ENCODE measurements around the gene ADGRL4.

The ADGRL4 gene

GRCh38 chr1:78916986-78917385, 89.5 kb downstream of the ADGRL4 start:
- TF ChIP-seq, protein P1, sequence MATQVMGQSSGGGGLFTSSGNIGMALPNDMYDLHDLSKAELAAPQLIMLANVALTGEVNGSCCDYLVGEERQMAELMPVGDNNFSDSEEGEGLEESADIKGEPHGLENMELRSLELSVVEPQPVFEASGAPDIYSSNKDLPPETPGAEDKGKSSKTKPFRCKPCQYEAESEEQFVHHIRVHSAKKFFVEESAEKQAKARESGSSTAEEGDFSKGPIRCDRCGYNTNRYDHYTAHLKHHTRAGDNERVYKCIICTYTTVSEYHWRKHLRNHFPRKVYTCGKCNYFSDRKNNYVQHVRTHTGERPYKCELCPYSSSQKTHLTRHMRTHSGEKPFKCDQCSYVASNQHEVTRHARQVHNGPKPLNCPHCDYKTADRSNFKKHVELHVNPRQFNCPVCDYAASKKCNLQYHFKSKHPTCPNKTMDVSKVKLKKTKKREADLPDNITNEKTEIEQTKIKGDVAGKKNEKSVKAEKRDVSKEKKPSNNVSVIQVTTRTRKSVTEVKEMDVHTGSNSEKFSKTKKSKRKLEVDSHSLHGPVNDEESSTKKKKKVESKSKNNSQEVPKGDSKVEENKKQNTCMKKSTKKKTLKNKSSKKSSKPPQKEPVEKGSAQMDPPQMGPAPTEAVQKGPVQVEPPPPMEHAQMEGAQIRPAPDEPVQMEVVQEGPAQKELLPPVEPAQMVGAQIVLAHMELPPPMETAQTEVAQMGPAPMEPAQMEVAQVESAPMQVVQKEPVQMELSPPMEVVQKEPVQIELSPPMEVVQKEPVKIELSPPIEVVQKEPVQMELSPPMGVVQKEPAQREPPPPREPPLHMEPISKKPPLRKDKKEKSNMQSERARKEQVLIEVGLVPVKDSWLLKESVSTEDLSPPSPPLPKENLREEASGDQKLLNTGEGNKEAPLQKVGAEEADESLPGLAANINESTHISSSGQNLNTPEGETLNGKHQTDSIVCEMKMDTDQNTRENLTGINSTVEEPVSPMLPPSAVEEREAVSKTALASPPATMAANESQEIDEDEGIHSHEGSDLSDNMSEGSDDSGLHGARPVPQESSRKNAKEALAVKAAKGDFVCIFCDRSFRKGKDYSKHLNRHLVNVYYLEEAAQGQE (IDR thresholded peaks at IDR 0.05; ENCODE audit: insufficient replicate concordance, low read depth), result no peak
- no peak for TF ChIP-seq SPI1 (IDR thresholded peaks at IDR 0.05; ENCODE audit: borderline replicate concordance, low read depth)
- no peak for TF ChIP-seq POLR2AphosphoS5 (IDR thresholded peaks at IDR 0.05; ENCODE audit: low read depth)
- TF ChIP-seq CTCF (IDR thresholded peaks at IDR 0.05; ENCODE audit: insufficient read depth, low read length), result no peak
- no peak for TF ChIP-seq GABPA (IDR thresholded peaks at IDR 0.05; ENCODE audit: low read depth)
- H3K4me3 ChIP-seq (replicated peaks; ENCODE audit: insufficient read depth, low read length), result no peak overlapping the region
- no peak overlapping the region for H3K27ac ChIP-seq (replicated peaks)
- no peak for DNase-seq (ENCODE audit: low read depth in 1 of 2, low spot score in 1 of 2)
- H3K27me3 ChIP-seq (ENCODE audit: insufficient read depth, poor library complexity, severe bottlenecking), result no peaks in the 10 kb centered on the region

DNA sequence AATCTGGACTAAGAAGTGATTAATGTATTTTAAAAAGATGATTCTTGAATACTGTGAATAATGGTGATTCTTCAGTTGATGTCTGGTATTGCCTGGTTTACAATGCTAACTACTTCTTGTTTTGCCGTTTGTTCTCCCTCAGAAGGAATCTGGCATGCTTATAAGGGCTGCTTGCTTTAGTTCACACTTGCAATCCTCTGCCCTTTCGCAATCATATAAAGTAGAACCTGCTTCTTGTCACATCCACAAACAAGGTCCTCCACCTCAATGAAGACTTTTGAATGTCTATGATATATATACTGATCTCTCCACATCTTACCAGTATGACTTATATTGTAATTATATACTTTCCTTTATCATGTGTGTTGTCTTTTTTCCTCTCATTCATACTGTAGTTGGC, 92.6 kb downstream of the ADGRL4 start:
- Histone ChIP-seq H3K4me3 (replicated peaks; ENCODE audit: insufficient read depth, low read length) (no peak overlapping the region), H3K27ac (replicated peaks) (no peak overlapping the region), H3K27me3 (ENCODE audit: insufficient read depth, poor library complexity, severe bottlenecking) (no peaks in the 10 kb centered on the region)
- TF ChIP-seq CTCF (IDR thresholded peaks at IDR 0.05; ENCODE audit: insufficient read depth, low read length), result no peak
- TF ChIP-seq POLR2AphosphoS5 (IDR thresholded peaks at IDR 0.05; ENCODE audit: low read depth), result no peak
- TF ChIP-seq, protein P1 (IDR thresholded peaks at IDR 0.05; ENCODE audit: insufficient replicate concordance, low read depth), result no peak
- TF ChIP-seq SPI1 (IDR thresholded peaks at IDR 0.05; ENCODE audit: borderline replicate concordance, low read depth), result no peak
- no peak for TF ChIP-seq GABPA (IDR thresholded peaks at IDR 0.05; ENCODE audit: low read depth)
- DNase-seq (ENCODE audit: low read depth in 1 of 2, low spot score in 1 of 2), result peak; percentile 2

DNA sequence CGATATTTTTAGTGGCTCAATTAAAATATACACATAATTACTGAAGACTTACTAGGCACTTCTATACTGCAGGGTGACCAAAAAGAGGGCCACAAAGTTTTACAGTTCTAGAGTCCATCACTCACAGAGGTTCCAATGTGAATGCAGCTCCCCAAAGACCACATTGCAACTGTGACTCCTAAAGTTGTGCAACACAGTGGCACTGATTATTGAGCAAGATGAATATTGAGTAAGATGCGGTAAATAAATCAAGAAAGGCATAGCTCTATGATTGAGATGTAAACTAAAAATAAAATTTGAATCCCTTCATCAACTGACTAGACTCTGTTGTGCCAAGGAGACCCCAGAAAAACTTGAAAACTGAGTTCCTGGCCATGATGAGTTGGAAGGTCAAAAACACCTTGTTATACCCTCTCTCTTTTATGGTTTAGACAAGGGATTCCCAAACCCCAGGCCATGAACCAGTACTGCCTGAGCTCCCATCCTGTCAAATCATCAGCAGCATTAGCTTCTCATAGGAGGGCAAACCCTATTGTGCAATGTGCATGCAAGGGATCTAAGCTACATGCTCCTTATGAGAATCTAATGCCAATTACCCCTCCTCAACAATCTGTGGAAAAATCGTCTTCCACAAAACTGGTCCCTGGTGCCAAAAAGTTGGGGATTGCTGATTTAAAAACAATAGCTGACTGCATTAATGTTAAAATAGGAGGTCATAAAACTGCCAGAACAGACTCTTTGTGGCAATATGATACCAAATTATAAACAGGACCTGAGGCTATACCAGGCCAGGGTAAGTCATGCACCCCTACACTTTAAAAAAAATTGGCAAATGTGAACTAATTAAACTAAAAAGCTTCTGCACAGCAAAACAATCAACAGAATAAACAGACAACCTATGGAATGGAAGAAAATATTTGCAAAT, 94.3 kb downstream of the ADGRL4 start:
- H3K27me3 ChIP-seq (ENCODE audit: insufficient read depth, poor library complexity, severe bottlenecking), result no peaks in the 10 kb centered on the region
- peak; percentile 18 to 33 for DNase-seq (ENCODE audit: low read depth in 1 of 2, low spot score in 1 of 2)
- no peak overlapping the region for H3K4me3 ChIP-seq (replicated peaks; ENCODE audit: insufficient read depth, low read length)
- TF ChIP-seq CTCF (IDR thresholded peaks at IDR 0.05; ENCODE audit: insufficient read depth, low read length), result no peak
- TF ChIP-seq, protein P1 (IDR thresholded peaks at IDR 0.05; ENCODE audit: insufficient replicate concordance, low read depth), result no peak
- TF ChIP-seq POLR2AphosphoS5 (IDR thresholded peaks at IDR 0.05; ENCODE audit: low read depth), result no peak
- TF ChIP-seq GABPA (IDR thresholded peaks at IDR 0.05; ENCODE audit: low read depth), result no peak
- no peak for TF ChIP-seq SPI1 (IDR thresholded peaks at IDR 0.05; ENCODE audit: borderline replicate concordance, low read depth)
- no peak overlapping the region for H3K27ac ChIP-seq (replicated peaks)
